Measurements from ENCODE around the gene STK38L.

The STK38L gene

GRCh38 chr12:27243804-27244688 lies at the start of gene STK38L:
STK38L (plus strand) TSS chr12:27244286; CDS start chr12:27297721, 53,435 bp downstream.
- peak; percentile 97 for DNase-seq (ENCODE audit: low spot score)

GRCh38 chr12:27194644-27195043 lies 49.4 kb upstream of the STK38L start:
- no peak for DNase-seq (ENCODE audit: low spot score)

- no peak for DNase-seq (ENCODE audit: low spot score)
Measured at GRCh38 chr12:27198036-27198435, 46.0 kb upstream of the STK38L start.

- no peak for DNase-seq (ENCODE audit: low spot score)
Measured at GRCh38 chr12:27199638-27200300, 44.3 kb upstream of the STK38L start.

- DNase-seq (ENCODE audit: low spot score): no peak
Measured at GRCh38 chr12:27201169-27201568, 42.9 kb upstream of the STK38L start.

GRCh38 chr12:27206801-27207502 lies 37.1 kb upstream of the STK38L start:
- DNase-seq (ENCODE audit: low spot score): no peak

- DNase-seq (ENCODE audit: low spot score): no peak
Measured at GRCh38 chr12:27207615-27208413, 36.3 kb upstream of the STK38L start.

GRCh38 chr12:27208414-27208750 lies 35.7 kb upstream of the STK38L start:
- no peak for DNase-seq (ENCODE audit: low spot score)

- DNase-seq (ENCODE audit: low spot score): no peak
Measured at GRCh38 chr12:27209257-27209910, 34.7 kb upstream of the STK38L start.

- DNase-seq (ENCODE audit: low spot score): no peak
Measured at GRCh38 chr12:27210187-27210586, 33.9 kb upstream of the STK38L start.

GRCh38 chr12:27212861-27213260 lies 31.2 kb upstream of the STK38L start:
- DNase-seq (ENCODE audit: low spot score): no peak

- no peak for DNase-seq (ENCODE audit: low spot score)
Measured at GRCh38 chr12:27213304-27213703, 30.8 kb upstream of the STK38L start.

GRCh38 chr12:27213830-27214787 lies 30.0 kb upstream of the STK38L start:
- DNase-seq (ENCODE audit: low spot score): no peak

- no peak for DNase-seq (ENCODE audit: low spot score)
Measured at GRCh38 chr12:27217590-27217989, 26.5 kb upstream of the STK38L start.

GRCh38 chr12:27219693-27220054 lies 24.4 kb upstream of the STK38L start:
- no peak for DNase-seq (ENCODE audit: low spot score)

- no peak for DNase-seq (ENCODE audit: low spot score)
Measured at GRCh38 chr12:27220055-27220987, 23.8 kb upstream of the STK38L start.

- DNase-seq (ENCODE audit: low spot score): no peak
Measured at GRCh38 chr12:27220988-27221345, 23.1 kb upstream of the STK38L start.

- no peak for DNase-seq (ENCODE audit: low spot score)
Measured at GRCh38 chr12:27221625-27222387, 22.3 kb upstream of the STK38L start.

All from iPS-NIHi11 (cell line).